ENCODE data around the gene OR5K2. TPM values are rescaled to one million over a fixed set of nuclear protein-coding genes. Genes with fewer than 3 reads are reported as not detected.
A peak's percentile ranks its signal among the peaks of the same experiment; 100 is the strongest.

The OR5K2 gene
- polyA plus RNA-seq, 4 donors, result 0.10 TPM; not detected in 3

DNA sequence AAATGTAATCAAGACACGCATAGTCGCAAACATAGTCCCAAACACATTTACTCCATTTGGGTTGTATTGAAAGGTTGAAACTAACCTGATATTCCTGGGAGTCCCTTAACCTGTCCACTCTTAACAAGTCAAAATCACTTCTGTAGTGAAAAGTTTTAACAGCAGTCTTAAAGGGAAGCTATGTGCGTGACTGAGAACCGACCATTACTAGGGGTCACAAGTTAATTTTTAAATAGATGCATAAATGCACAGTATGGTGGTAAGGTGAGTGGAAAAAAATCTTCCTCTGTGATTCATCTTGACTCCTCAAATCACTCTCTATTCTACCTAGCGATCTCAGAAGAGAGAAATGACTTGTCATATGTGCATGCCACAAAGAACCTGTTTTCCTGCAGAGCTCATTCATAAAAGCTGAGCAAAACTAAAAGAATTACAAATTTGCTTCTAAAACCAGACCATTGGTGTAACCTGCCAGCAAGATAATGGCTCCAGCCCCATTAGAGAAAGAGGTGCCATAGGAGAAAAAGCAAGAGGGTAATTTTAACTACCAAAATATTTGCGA, 39.1 kb downstream of the OR5K2 start:
- Histone ChIP-seq H3K4me1 (ENCODE audit: control insufficient read depth in 3 of 3, insufficient read depth in 2 of 3, low read depth in 1 of 3, low read length in 2 of 3) (peaks cover 0 to under 1% (median 0%) of the 10 kb centered on the region in 3 donors), H3K27ac (ENCODE audit: low read depth in 1 of 3, low read length in 2 of 3) (no peak overlapping the region), H3K27me3 (ENCODE audit: control insufficient read depth in 3 of 3, insufficient read depth in 3 of 3, low read length in 3 of 3) (no peaks in the 10 kb centered on the region), H3K4me3 (ENCODE audit: low read depth in 1 of 3, low read length in 3 of 3) (no peak overlapping the region), H3K9me3 (ENCODE audit: control insufficient read depth in 2 of 2, insufficient read depth in 1 of 2, low read depth in 1 of 2, low read length in 1 of 2) (no peaks in the 10 kb centered on the region), H3K36me3 (ENCODE audit: control insufficient read depth in 3 of 3, insufficient read depth in 2 of 3, low read depth in 1 of 3, low read length in 3 of 3) (no peaks in the 10 kb centered on the region)
- 80 to 84% (median 80%) methylated on average over 6 of the region's 6 CpGs for WGBS, 3 donors
- FAIRE-seq (no peak), DNase-seq (no peak)

DNA sequence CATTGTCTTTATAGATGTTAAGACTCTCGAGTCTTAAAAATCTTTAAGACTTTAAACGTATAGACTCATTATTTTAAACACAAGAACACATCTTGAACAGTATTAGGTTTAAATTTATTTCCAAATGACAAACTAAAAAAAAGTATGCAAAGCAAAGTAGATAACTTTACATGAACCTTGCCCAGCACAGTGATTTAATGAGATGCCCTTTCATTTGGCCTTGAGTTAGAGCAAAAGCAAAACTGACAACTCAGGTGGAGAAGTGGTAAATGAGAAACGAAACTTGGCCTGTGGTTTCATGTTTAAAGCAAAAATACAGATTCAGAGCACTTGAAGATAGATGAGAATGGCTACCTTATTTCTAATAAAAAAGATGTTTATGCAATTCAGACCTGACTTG, 42.9 kb downstream of the OR5K2 start:
- peaks cover 0 to 7% (median 4%) of the 10 kb centered on the region in 3 donors for H3K4me1 ChIP-seq (ENCODE audit: control insufficient read depth in 3 of 3, insufficient read depth in 2 of 3, low read depth in 1 of 3, low read length in 2 of 3)
- DNase-seq, result peak; percentile 68 to 77
- FAIRE-seq, result peak; percentile 96
- H3K27me3 ChIP-seq (ENCODE audit: control insufficient read depth in 3 of 3, insufficient read depth in 3 of 3, low read length in 3 of 3), result no peaks in the 10 kb centered on the region
- WGBS, 3 donors, result 36 to 51% (median 46%) methylated on average over 3 of the region's 3 CpGs
- no peaks in the 10 kb centered on the region for H3K9me3 ChIP-seq (ENCODE audit: control insufficient read depth in 2 of 2, insufficient read depth in 1 of 2, low read depth in 1 of 2, low read length in 1 of 2)
- H3K4me3 ChIP-seq (ENCODE audit: low read depth in 1 of 3, low read length in 3 of 3), result no peak overlapping the region
- H3K27ac ChIP-seq (ENCODE audit: low read depth in 1 of 3, low read length in 2 of 3), result peak overlapping the region in 1 of 3 donors; percentile 81
- no peaks in the 10 kb centered on the region for H3K36me3 ChIP-seq (ENCODE audit: control insufficient read depth in 3 of 3, insufficient read depth in 2 of 3, low read depth in 1 of 3, low read length in 3 of 3)

GRCh38 chr3:98541695-98542094, 44.2 kb downstream of the OR5K2 start:
- FAIRE-seq, result no peak
- Histone ChIP-seq H3K27ac (ENCODE audit: low read depth in 1 of 3, low read length in 2 of 3) (peak overlapping the region in 1 of 3 donors; percentile 45), H3K4me1 (ENCODE audit: control insufficient read depth in 3 of 3, insufficient read depth in 2 of 3, low read depth in 1 of 3, low read length in 2 of 3) (peaks cover 0 to 7% (median 4%) of the 10 kb centered on the region in 3 donors), H3K27me3 (ENCODE audit: control insufficient read depth in 3 of 3, insufficient read depth in 3 of 3, low read length in 3 of 3) (no peaks in the 10 kb centered on the region), H3K4me3 (ENCODE audit: low read depth in 1 of 3, low read length in 3 of 3) (no peak overlapping the region), H3K36me3 (ENCODE audit: control insufficient read depth in 3 of 3, insufficient read depth in 2 of 3, low read depth in 1 of 3, low read length in 3 of 3) (no peaks in the 10 kb centered on the region), H3K9me3 (ENCODE audit: control insufficient read depth in 2 of 2, insufficient read depth in 1 of 2, low read depth in 1 of 2, low read length in 1 of 2) (no peaks in the 10 kb centered on the region)
- DNase-seq, result peak in 1 of 2 donors; percentile 25
- WGBS, 3 donors, result 98 to 100% (median 100%) methylated on average over 1 of the region's 1 CpG

GRCh38 chr3:98542623-98543022, 45.1 kb downstream of the OR5K2 start:
- WGBS, 3 donors, result 88 to 100% (median 100%) methylated on average over 1 of the region's 1 CpG
- Histone ChIP-seq H3K27me3 (ENCODE audit: control insufficient read depth in 3 of 3, insufficient read depth in 3 of 3, low read length in 3 of 3) (no peaks in the 10 kb centered on the region), H3K36me3 (ENCODE audit: control insufficient read depth in 3 of 3, insufficient read depth in 2 of 3, low read depth in 1 of 3, low read length in 3 of 3) (no peaks in the 10 kb centered on the region), H3K4me3 (ENCODE audit: low read depth in 1 of 3, low read length in 3 of 3) (no peak overlapping the region), H3K4me1 (ENCODE audit: control insufficient read depth in 3 of 3, insufficient read depth in 2 of 3, low read depth in 1 of 3, low read length in 2 of 3) (peaks cover 0 to 7% (median 4%) of the 10 kb centered on the region in 3 donors), H3K27ac (ENCODE audit: low read depth in 1 of 3, low read length in 2 of 3) (peak overlapping the region in 2 of 3 donors; percentile 1 to 18), H3K9me3 (ENCODE audit: control insufficient read depth in 2 of 2, insufficient read depth in 1 of 2, low read depth in 1 of 2, low read length in 1 of 2) (no peaks in the 10 kb centered on the region)
- DNase-seq, result no peak
- no peak for FAIRE-seq

DNA sequence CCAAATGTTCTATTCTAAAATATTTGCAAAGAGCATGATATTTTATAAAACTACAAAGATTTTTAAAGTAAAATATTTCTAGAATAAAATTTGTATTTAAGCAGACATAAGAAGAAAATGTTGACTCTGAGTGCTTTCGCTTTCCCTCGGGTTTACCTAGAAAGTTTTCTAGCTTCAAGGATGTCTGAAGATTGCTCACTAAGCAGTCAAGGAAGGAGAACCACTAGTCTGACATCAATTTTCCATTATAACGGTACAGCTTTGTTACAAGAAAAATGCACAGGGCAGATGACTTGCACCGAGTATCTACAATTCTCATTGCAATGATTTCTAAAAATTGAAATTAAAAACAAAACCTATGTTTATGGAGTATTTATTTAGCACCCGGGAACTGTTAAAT, 48.5 kb downstream of the OR5K2 start:
- Histone ChIP-seq H3K4me1 (ENCODE audit: control insufficient read depth in 3 of 3, insufficient read depth in 2 of 3, low read depth in 1 of 3, low read length in 2 of 3) (peaks cover 0 to 9% (median 4%) of the 10 kb centered on the region in 3 donors), H3K27me3 (ENCODE audit: control insufficient read depth in 3 of 3, insufficient read depth in 3 of 3, low read length in 3 of 3) (no peaks in the 10 kb centered on the region), H3K27ac (ENCODE audit: low read depth in 1 of 3, low read length in 2 of 3) (no peak overlapping the region), H3K9me3 (ENCODE audit: control insufficient read depth in 2 of 2, insufficient read depth in 1 of 2, low read depth in 1 of 2, low read length in 1 of 2) (peaks cover 0 to 4% of the 10 kb centered on the region in 2 donors), H3K4me3 (ENCODE audit: low read depth in 1 of 3, low read length in 3 of 3) (no peak overlapping the region), H3K36me3 (ENCODE audit: control insufficient read depth in 3 of 3, insufficient read depth in 2 of 3, low read depth in 1 of 3, low read length in 3 of 3) (no peaks in the 10 kb centered on the region)
- DNase-seq (no peak), FAIRE-seq (peak; percentile 10)
- 37 to 61% (median 44%) methylated on average over 5 of the region's 5 CpGs for WGBS, 3 donors

Other genes starting within 250 kb of the OR5K2 start
- gene OR5H6, start 233.4 kb upstream of the OR5K2 start, polyA plus RNA-seq, result not detected
- not detected for gene OR5H2, start 215.2 kb upstream of the OR5K2 start, polyA plus RNA-seq
- not detected for gene OR5K4, start 143.8 kb upstream of the OR5K2 start, polyA plus RNA-seq
- gene OR5K3, start 107.0 kb upstream of the OR5K2 start, polyA plus RNA-seq, result not detected
- gene OR5K1, start 34.5 kb upstream of the OR5K2 start, polyA plus RNA-seq, result not detected
- 10 to 100 TPM; 30.8 to 98.9 (median 51.8) TPM for gene CLDND1, start 25.2 kb downstream of the OR5K2 start, polyA plus RNA-seq
- under 1 TPM in 3 of 4 donors, not detected in 1; 0.16 to 0.54 (median 0.30) TPM for gene GPR15, start 34.3 kb downstream of the OR5K2 start, polyA plus RNA-seq
- gene CPOX, start 95.9 kb downstream of the OR5K2 start, polyA plus RNA-seq, result 10 to 100 TPM; 13.4 to 28.8 (median 21.2) TPM

Measured in small intestine (tissue), 7 donors.